HepG2 (cell line): Measurements from ENCODE around the gene CBLN3. TPM values are rescaled to one million over a fixed set of nuclear protein-coding genes. Genes with fewer than 3 reads are reported as not detected.

Source experiments
- CREBL2 ChIP-seq: sonication (generic); formaldehyde crosslinking; IDR thresholded peaks from 2 replicates; pipeline ENCODE4 v1.8.1; 2023; ENCODE audit warnings: missing genetic modification reagents, mild to moderate bottlenecking, borderline replicate concordance
- GATA4 ChIP-seq: sonication (generic); IDR thresholded peaks from 2 replicates; pipeline ENCODE4 v1.6.1; 2016; ENCODE audit warnings: antibody characterized with exemption, low read depth, borderline replicate concordance
- MEIS2 ChIP-seq: sonication (generic); formaldehyde crosslinking; IDR thresholded peaks from 2 replicates; pipeline ENCODE4 v1.9.0; 2021; ENCODE audit warnings: mild to moderate bottlenecking, missing genetic modification reagents
- MXI1 ChIP-seq: IDR thresholded peaks from 3 replicates; pipeline ENCODE4 v1.6.1; 2012; ENCODE audit warnings: low read depth, low read length, inconsistent platforms, borderline replicate concordance
- PHF21A ChIP-seq: sonication (generic); formaldehyde crosslinking; IDR thresholded peaks from 2 replicates; pipeline ENCODE4 v1.5.0; 2020; ENCODE audit warnings: mild to moderate bottlenecking, missing genetic modification reagents
- ZFP36L1 ChIP-seq: sonication (generic); formaldehyde crosslinking; IDR thresholded peaks from 2 replicates; pipeline ENCODE4 v1.8.0; 2022; ENCODE audit warnings: mild to moderate bottlenecking, missing genetic modification reagents, moderate library complexity
- ZNF101 ChIP-seq: sonication (generic); formaldehyde crosslinking; IDR thresholded peaks from 2 replicates; pipeline ENCODE4 v1.4.0; 2020; ENCODE audit warnings: mild to moderate bottlenecking, low read depth, missing genetic modification reagents, borderline replicate concordance
- ZNF17 ChIP-seq: sonication (generic); formaldehyde crosslinking; IDR thresholded peaks from 2 replicates; pipeline ENCODE4 v1.5.0; 2020; ENCODE audit warnings: mild to moderate bottlenecking, missing genetic modification reagents
- ZNF414 ChIP-seq: sonication (generic); formaldehyde crosslinking; IDR thresholded peaks from 2 replicates; pipeline ENCODE4 v1.5.0; 2020; ENCODE audit warnings: missing genetic modification reagents
- ZNF550 ChIP-seq: sonication (generic); formaldehyde crosslinking; IDR thresholded peaks from 2 replicates; pipeline ENCODE4 v1.4.0; 2020; ENCODE audit warnings: mild to moderate bottlenecking, missing genetic modification reagents, borderline replicate concordance
- polyA plus RNA-seq, 8 experiments: library from polyadenylated mRNA; depleted of rRNA in 3 of 8; stranded (reverse) in 7 of 8; unstranded in 1 of 8; fragments of >200 nt; fragmentation: Illumina TruSeq in 4 of 8; extraction: Trizol in 4 of 8; gene quantifications; 2 replicates each; pipeline versions ENCODE4 v1.2.1 to v1.2.3, GENCODE V29; 2011 to 2016; ENCODE audit warnings: low read depth in 4 of 8, missing spikeins in 1 of 8, mixed read lengths in 1 of 8; ENCODE audit not compliant: insufficient read depth in 1 of 8
- total RNA-seq, 5 experiments: library from RNA; depleted of rRNA; stranded (reverse); fragments of >200 nt; fragmentation: Illumina TruSeq; extraction: Trizol; gene quantifications; 2 replicates each; pipeline ENCODE4 v1.2.3, GENCODE V29; 2016; ENCODE audit warnings: low read depth in 1 of 5
- TF ChIP-seq, protein P1 (sequence below): sonication (generic); formaldehyde crosslinking; IDR thresholded peaks from 2 replicates; pipeline ENCODE4 v1.4.0; 2020; ENCODE audit warnings: missing genetic modification reagents, borderline replicate concordance
- TF ChIP-seq, protein P2 (sequence below), 2 experiments: sonication (generic) in 1 of 2; formaldehyde crosslinking in 1 of 2; IDR thresholded peaks; 2 replicates each; pipeline versions ENCODE4 v1.4.0 to v1.6.1; 2018 to 2020; ENCODE audit warnings: missing genetic modification reagents in 2 of 2, borderline replicate concordance in 1 of 2, low read depth in 1 of 2, mild to moderate bottlenecking in 1 of 2, missing biosample characterization in 1 of 2
- TF ChIP-seq, protein P3 (sequence below): IDR thresholded peaks from 2 replicates; pipeline ENCODE4 v1.6.1; 2012; ENCODE audit warnings: inconsistent platforms

Gene CBLN3
- total and polyA plus RNA-seq, 2 of the 13 experiments (the other 11 are each of a cell fraction or from before 2014, with no cell fraction given), result 0.66 to 0.98 TPM

- TF ChIP-seq, protein P1, sequence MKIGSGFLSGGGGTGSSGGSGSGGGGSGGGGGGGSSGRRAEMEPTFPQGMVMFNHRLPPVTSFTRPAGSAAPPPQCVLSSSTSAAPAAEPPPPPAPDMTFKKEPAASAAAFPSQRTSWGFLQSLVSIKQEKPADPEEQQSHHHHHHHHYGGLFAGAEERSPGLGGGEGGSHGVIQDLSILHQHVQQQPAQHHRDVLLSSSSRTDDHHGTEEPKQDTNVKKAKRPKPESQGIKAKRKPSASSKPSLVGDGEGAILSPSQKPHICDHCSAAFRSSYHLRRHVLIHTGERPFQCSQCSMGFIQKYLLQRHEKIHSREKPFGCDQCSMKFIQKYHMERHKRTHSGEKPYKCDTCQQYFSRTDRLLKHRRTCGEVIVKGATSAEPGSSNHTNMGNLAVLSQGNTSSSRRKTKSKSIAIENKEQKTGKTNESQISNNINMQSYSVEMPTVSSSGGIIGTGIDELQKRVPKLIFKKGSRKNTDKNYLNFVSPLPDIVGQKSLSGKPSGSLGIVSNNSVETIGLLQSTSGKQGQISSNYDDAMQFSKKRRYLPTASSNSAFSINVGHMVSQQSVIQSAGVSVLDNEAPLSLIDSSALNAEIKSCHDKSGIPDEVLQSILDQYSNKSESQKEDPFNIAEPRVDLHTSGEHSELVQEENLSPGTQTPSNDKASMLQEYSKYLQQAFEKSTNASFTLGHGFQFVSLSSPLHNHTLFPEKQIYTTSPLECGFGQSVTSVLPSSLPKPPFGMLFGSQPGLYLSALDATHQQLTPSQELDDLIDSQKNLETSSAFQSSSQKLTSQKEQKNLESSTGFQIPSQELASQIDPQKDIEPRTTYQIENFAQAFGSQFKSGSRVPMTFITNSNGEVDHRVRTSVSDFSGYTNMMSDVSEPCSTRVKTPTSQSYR (CRISPR knock-in tag), result 0 out of 2 replicates have a peak, but pooled peaks have one; percentile 7
- TF ChIP-seq MXI1 (0 out of 3 replicates have a peak, but pooled peaks have one; percentile 29), ZNF17 (CRISPR knock-in tag) (no peak), PHF21A (CRISPR knock-in tag) (no peak), CREBL2 (CRISPR knock-in tag) (no peak), ZNF414 (CRISPR knock-in tag) (no peak), ZNF101 (no peak), GATA4 (no peak), ZNF550 (no peak), ZFP36L1 (CRISPR knock-in tag) (no peak), MEIS2 (CRISPR knock-in tag) (no peak)
- TF ChIP-seq, protein P2, sequence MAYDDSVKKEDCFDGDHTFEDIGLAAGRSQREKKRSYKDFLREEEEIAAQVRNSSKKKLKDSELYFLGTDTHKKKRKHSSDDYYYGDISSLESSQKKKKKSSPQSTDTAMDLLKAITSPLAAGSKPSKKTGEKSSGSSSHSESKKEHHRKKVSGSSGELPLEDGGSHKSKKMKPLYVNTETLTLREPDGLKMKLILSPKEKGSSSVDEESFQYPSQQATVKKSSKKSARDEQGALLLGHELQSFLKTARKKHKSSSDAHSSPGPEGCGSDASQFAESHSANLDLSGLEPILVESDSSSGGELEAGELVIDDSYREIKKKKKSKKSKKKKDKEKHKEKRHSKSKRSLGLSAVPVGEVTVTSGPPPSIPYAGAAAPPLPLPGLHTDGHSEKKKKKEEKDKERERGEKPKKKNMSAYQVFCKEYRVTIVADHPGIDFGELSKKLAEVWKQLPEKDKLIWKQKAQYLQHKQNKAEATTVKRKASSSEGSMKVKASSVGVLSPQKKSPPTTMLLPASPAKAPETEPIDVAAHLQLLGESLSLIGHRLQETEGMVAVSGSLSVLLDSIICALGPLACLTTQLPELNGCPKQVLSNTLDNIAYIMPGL (CRISPR knock-in tag; IDR thresholded peaks at IDR 0.05; ENCODE audit: borderline replicate concordance in 1 of 2, low read depth in 1 of 2), result peak; percentile 63 to 76; a peak in 3 of 4 replicates
- TF ChIP-seq, protein P3, sequence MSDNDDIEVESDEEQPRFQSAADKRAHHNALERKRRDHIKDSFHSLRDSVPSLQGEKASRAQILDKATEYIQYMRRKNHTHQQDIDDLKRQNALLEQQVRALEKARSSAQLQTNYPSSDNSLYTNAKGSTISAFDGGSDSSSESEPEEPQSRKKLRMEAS, result no peak
Observed at GRCh38 chr14:24436355-24437019, 7.0 kb upstream of the CBLN3 start (continued).
